Transverse colon (tissue), 4 donors: ENCODE measurements around the gene TMEM238L.

Experiments
- POLR2A ChIP-seq: fragments of 450-650 bp; IDR thresholded peaks from one replicate; pipeline ENCODE4 v1.6.1; 2016; ENCODE audit warnings: antibody characterized with exemption, mild to moderate bottlenecking, moderate library complexity
- POLR2AphosphoS5 ChIP-seq, 3 donors: sonication (generic); formaldehyde crosslinking; IDR thresholded peaks; one replicate each; pipeline ENCODE4 v1.6.1; 2016; ENCODE audit warnings: antibody characterized with exemption in 3 of 3
- TF ChIP-seq, protein P1 (sequence below), 5 experiments: fragments of 200-600 bp in 3 of 5; fragments of 450-650 bp in 2 of 5; sonication (generic) in 3 of 5; IDR thresholded peaks; 1 replicate in 2 of 5; 2 replicates in 3 of 5; pipeline ENCODE4 v1.5.1; 2016 to 2017; ENCODE audit warnings: antibody characterized with exemption in 5 of 5, inconsistent platforms in 3 of 5, mild to moderate bottlenecking in 2 of 5, moderate library complexity in 1 of 5

DNA sequence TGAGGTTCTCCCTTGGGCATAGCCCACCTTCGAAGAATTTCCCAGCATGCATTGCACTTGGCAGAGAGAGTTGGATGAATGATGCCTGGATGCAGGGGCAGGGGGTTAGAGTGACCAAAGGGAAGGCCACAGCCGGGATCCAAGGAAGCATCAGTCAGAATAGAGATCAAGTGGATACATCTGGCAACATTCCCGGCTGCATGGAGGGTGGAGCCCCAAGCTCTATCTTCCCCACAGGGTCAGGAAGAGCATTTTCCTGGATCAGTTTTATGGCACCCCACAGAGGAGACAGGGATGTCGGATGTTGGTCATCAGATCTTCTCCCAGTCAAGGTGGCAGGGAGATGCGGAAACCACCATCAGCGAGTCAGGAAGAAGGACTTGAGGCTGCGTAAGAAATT lies 21.0 kb upstream of the TMEM238L start:
- no peak for TF ChIP-seq POLR2A
- TF ChIP-seq, protein P1, sequence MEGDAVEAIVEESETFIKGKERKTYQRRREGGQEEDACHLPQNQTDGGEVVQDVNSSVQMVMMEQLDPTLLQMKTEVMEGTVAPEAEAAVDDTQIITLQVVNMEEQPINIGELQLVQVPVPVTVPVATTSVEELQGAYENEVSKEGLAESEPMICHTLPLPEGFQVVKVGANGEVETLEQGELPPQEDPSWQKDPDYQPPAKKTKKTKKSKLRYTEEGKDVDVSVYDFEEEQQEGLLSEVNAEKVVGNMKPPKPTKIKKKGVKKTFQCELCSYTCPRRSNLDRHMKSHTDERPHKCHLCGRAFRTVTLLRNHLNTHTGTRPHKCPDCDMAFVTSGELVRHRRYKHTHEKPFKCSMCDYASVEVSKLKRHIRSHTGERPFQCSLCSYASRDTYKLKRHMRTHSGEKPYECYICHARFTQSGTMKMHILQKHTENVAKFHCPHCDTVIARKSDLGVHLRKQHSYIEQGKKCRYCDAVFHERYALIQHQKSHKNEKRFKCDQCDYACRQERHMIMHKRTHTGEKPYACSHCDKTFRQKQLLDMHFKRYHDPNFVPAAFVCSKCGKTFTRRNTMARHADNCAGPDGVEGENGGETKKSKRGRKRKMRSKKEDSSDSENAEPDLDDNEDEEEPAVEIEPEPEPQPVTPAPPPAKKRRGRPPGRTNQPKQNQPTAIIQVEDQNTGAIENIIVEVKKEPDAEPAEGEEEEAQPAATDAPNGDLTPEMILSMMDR (IDR thresholded peaks at IDR 0.05), result no peak
- no peak for TF ChIP-seq POLR2AphosphoS5 (IDR thresholded peaks at IDR 0.05)
